Right cardiac atrium (tissue), 5 donors: ENCODE results near the gene MTFMT. TPM values are rescaled to one million over a fixed set of nuclear protein-coding genes. Genes with fewer than 3 reads are reported as not detected.

Source experiments
- ATAC-seq, 2 donors: fragments of 200-7000 bp; cut with Tn5 transposase; one replicate each; pipeline versions ENCODE4 v1.8.0 to v1.9.1; 2020; ENCODE audit warnings: moderate library complexity in 2 of 2, mild to moderate bottlenecking in 1 of 2
- DNase-seq, 3 donors: peaks; one replicate each; pipeline ENCODE4 v3.0.0-alpha.2; 2020
- H3K27ac ChIP-seq: one replicate; pipeline ENCODE4 v1.5.1; 2013; ENCODE audit warnings: mild to moderate bottlenecking, low read length, control low read depth, moderate library complexity
- H3K27me3 ChIP-seq: one replicate; pipeline ENCODE4 v1.6.1; 2013; ENCODE audit not compliant: control insufficient read depth, insufficient read depth
- H3K4me1 ChIP-seq: one replicate; pipeline ENCODE4 v1.6.1; 2013; ENCODE audit warnings: low read length; ENCODE audit not compliant: control insufficient read depth, insufficient read depth
- H3K4me3 ChIP-seq: one replicate; pipeline ENCODE4 v1.5.1; 2013; ENCODE audit warnings: low read length, control low read depth
- H3K9me3 ChIP-seq: one replicate; pipeline ENCODE4 v1.6.1; 2013; ENCODE audit warnings: low read length; ENCODE audit not compliant: control insufficient read depth
- WGBS: extraction: QIAGEN DNeasy Blood & Tissue Kit; methylation state at CpG from one replicate; pipeline ENCODE4 v1.1.7; 2013; 5-methylcytosine and 5-hydroxymethylcytosine counted together
- intact Hi-C, 4 donors: fragments of 100-400 bp; cut with DNase I; formaldehyde crosslinking; loops; one replicate each; pipeline versions ENCODE4 v1.11.0 to v1.14.0; 2022 to 2023
- polyA plus RNA-seq: library from polyadenylated mRNA; stranded (reverse); fragments of 200-250 nt; gene quantifications from one replicate; pipeline ENCODE4 v1.2.3, GENCODE V29; 2013
- total RNA-seq, 4 donors: library from RNA; stranded (reverse); fragmentation: NEBNext Ultra II Directional; extraction: Animal tissue kit (Norgen Biotek cat#: 25700); gene quantifications; one replicate each; pipeline ENCODE4 v1.2.1, GENCODE V29; 2021
- donor health status: healthy with polysubstance abuse.
- donor health status: DM: no; HTN: yes; CAD: no.
- donor health status: DM: no; HTN: no; CAD: no.
- donor health status: DM: no; HTN: yes; CAD: no; lungs with severe emphysema.
- donor health status: DM: yes; HTN: yes; CAD: no.

MTFMT gene
- total and polyA plus RNA-seq, 5 donors = 9.9 to 18.0 (median 17.5) TPM

- no peaks in the 10 kb centered on the region for H3K9me3 ChIP-seq
- no peak overlapping the region for H3K27ac ChIP-seq
- no peak overlapping the region for H3K4me3 ChIP-seq
- WGBS = 56% methylated on average over 2 of the region's 2 CpGs
- intact Hi-C loops = no loop called here
- DNase-seq (no peak), ATAC-seq (no peak)
- no peaks in the 10 kb centered on the region for H3K27me3 ChIP-seq
- no peaks in the 10 kb centered on the region for H3K4me1 ChIP-seq
Observed at GRCh38 chr15:65008983-65009382, 20.5 kb downstream of the MTFMT start.

- WGBS = 89% methylated on average over 3 of the region's 3 CpGs
- Histone ChIP-seq H3K27me3 (no peaks in the 10 kb centered on the region), H3K4me1 (no peaks in the 10 kb centered on the region), H3K4me3 (no peak overlapping the region), H3K27ac (no peak overlapping the region), H3K9me3 (no peaks in the 10 kb centered on the region)
- ATAC-seq (no peak), DNase-seq (no peak)
- intact Hi-C loops = no loop called here
Observed at GRCh38 chr15:65006876-65007275, 22.6 kb downstream of the MTFMT start.

- no peak for DNase-seq
- 79% methylated on average over 3 of the region's 3 CpGs for WGBS
- Histone ChIP-seq H3K4me1 (no peaks in the 10 kb centered on the region), H3K9me3 (no peaks in the 10 kb centered on the region), H3K27me3 (no peaks in the 10 kb centered on the region), H3K27ac (no peak overlapping the region), H3K4me3 (no peak overlapping the region)
- ATAC-seq = no peak
- intact Hi-C loops = no loop called here
Observed at GRCh38 chr15:65004993-65005392, 24.4 kb downstream of the MTFMT start.

GRCh38 chr15:64997745-64998375, 31.6 kb downstream of the MTFMT start:
- no peaks in the 10 kb centered on the region for H3K27me3 ChIP-seq
- intact Hi-C loops = no loop called here
- DNase-seq (no peak), ATAC-seq (no peak)
- H3K27ac ChIP-seq = no peak overlapping the region
- no peak overlapping the region for H3K4me3 ChIP-seq
- no peaks in the 10 kb centered on the region for H3K9me3 ChIP-seq
- H3K4me1 ChIP-seq = no peaks in the 10 kb centered on the region
- WGBS = 91% methylated on average over 4 of the region's 4 CpGs

- ATAC-seq (no peak), DNase-seq (no peak)
- H3K9me3 ChIP-seq = no peaks in the 10 kb centered on the region
- no peak overlapping the region for H3K27ac ChIP-seq
- H3K27me3 ChIP-seq = no peaks in the 10 kb centered on the region
- 77% methylated on average over 5 of the region's 5 CpGs for WGBS
- no peaks in the 10 kb centered on the region for H3K4me1 ChIP-seq
- no peak overlapping the region for H3K4me3 ChIP-seq
- intact Hi-C loops = no loop called here
Observed at GRCh38 chr15:64997066-64997465, 32.4 kb downstream of the MTFMT start.

- Histone ChIP-seq H3K27ac (no peak overlapping the region), H3K4me1 (no peaks in the 10 kb centered on the region), H3K27me3 (no peaks in the 10 kb centered on the region), H3K4me3 (no peak overlapping the region), H3K9me3 (no peaks in the 10 kb centered on the region)
- no peak for ATAC-seq
- intact Hi-C loops = no loop called here
- 67% methylated on average over 1 of the region's 1 CpG for WGBS
- no peak for DNase-seq
Observed at GRCh38 chr15:64993290-64993689, 36.1 kb downstream of the MTFMT start.

- WGBS = 63% methylated on average over 2 of the region's 2 CpGs
- intact Hi-C loops = no loop called here
- Histone ChIP-seq H3K4me1 (no peaks in the 10 kb centered on the region), H3K27ac (no peak overlapping the region), H3K4me3 (no peak overlapping the region), H3K27me3 (no peaks in the 10 kb centered on the region), H3K9me3 (no peaks in the 10 kb centered on the region)
- DNase-seq (peak in 2 of 3 donors; percentile 59 to 62), ATAC-seq (no peak)
Observed at GRCh38 chr15:64991536-64992135, 37.8 kb downstream of the MTFMT start.

GRCh38 chr15:64990168-64990470, 39.3 kb downstream of the MTFMT start:
- DNase-seq (no peak), ATAC-seq (peak in 1 of 2 donors; percentile 43)
- Histone ChIP-seq H3K4me1 (no peaks in the 10 kb centered on the region), H3K27me3 (no peaks in the 10 kb centered on the region), H3K9me3 (no peaks in the 10 kb centered on the region), H3K4me3 (peak overlapping the region; percentile 85), H3K27ac (peak overlapping the region; percentile 26)
- WGBS = 3% methylated on average over 9 of the region's 9 CpGs
- intact Hi-C loops = no loop called here

GRCh38 chr15:64989416-64990167, 39.8 kb downstream of the MTFMT start, which contains the start of gene SPG21:
SPG21 (minus strand) TSS chr15:64989914; CDS start chr15:64983569, 6,345 bp downstream.
- Histone ChIP-seq H3K9me3 (no peaks in the 10 kb centered on the region), H3K4me3 (peak within 1 kb of the TSS; percentile 85), H3K27ac (peak within 1 kb of the TSS; percentile 84), H3K4me1 (no peaks in the 10 kb centered on the region), H3K27me3 (no peaks in the 10 kb centered on the region)
- ATAC-seq (peak; percentile 97 to 98), DNase-seq (peak; percentile 95 to 98 (median 97))
- under 1% methylated on average over 75 of the region's 75 CpGs for WGBS
- intact Hi-C loops = no loop called here

- 48% methylated on average over 3 of the region's 3 CpGs for WGBS
- ATAC-seq = no peak
- no peaks in the 10 kb centered on the region for H3K9me3 ChIP-seq
- intact Hi-C loops = no loop called here
- no peak for DNase-seq
- no peaks in the 10 kb centered on the region for H3K27me3 ChIP-seq
- H3K4me1 ChIP-seq = no peaks in the 10 kb centered on the region
- H3K27ac ChIP-seq = no peak overlapping the region
- no peak overlapping the region for H3K4me3 ChIP-seq
Observed at GRCh38 chr15:64987136-64987535, 42.3 kb downstream of the MTFMT start.

GRCh38 chr15:64985366-64986033, 43.9 kb downstream of the MTFMT start:
- no peak overlapping the region for H3K4me3 ChIP-seq
- ATAC-seq (no peak), DNase-seq (no peak)
- 53% methylated on average over 9 of the region's 9 CpGs for whole genome bisulfite sequencing
- H3K9me3 ChIP-seq = no peaks in the 10 kb centered on the region
- H3K4me1 ChIP-seq = no peaks in the 10 kb centered on the region
- H3K27ac ChIP-seq = peak overlapping the region; percentile 48
- no peaks in the 10 kb centered on the region for H3K27me3 ChIP-seq
- intact Hi-C loops = no loop called here
